Measurements from ENCODE around the gene HIP1.

DNA sequence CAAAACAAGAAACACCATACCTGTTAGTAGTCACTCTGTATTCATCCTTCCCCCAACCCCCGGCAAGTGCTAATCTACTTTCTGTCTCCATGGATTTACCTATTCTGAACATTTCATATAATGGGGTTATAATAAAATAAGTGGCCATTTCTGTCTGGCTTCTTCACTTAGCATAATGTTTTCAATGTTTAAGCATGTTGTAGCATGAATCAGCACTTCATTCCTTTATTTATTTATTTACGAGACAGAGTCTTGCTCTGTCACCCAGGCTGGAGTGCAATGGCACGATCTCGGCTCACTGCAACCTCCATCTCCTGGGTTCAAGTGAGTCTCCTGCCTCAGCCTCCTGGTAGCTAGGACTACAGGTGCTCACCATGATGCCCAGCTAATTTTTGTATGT is 69.2 kb downstream of the HIP1 start:
- TF ChIP-seq, protein P1, sequence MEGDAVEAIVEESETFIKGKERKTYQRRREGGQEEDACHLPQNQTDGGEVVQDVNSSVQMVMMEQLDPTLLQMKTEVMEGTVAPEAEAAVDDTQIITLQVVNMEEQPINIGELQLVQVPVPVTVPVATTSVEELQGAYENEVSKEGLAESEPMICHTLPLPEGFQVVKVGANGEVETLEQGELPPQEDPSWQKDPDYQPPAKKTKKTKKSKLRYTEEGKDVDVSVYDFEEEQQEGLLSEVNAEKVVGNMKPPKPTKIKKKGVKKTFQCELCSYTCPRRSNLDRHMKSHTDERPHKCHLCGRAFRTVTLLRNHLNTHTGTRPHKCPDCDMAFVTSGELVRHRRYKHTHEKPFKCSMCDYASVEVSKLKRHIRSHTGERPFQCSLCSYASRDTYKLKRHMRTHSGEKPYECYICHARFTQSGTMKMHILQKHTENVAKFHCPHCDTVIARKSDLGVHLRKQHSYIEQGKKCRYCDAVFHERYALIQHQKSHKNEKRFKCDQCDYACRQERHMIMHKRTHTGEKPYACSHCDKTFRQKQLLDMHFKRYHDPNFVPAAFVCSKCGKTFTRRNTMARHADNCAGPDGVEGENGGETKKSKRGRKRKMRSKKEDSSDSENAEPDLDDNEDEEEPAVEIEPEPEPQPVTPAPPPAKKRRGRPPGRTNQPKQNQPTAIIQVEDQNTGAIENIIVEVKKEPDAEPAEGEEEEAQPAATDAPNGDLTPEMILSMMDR (conservative IDR thresholded peaks at IDR 0.05; ENCODE audit: low read depth, low read length) = no peak
- no peak for TF ChIP-seq EZH2phosphoT487 (IDR thresholded peaks at IDR 0.05; ENCODE audit: borderline replicate concordance, low read length)
- no peak for TF ChIP-seq EZH2 (IDR thresholded peaks at IDR 0.05; ENCODE audit: low read length, unreplicated experiment)

Measured in PC-3 (cell line).